WTC11 (cell line): Measurements from ENCODE around the gene CBR1. TPM values are rescaled to one million over a fixed set of nuclear protein-coding genes. Genes with fewer than 3 reads are reported as not detected.

Experiments
- ATAC-seq: fragments of 200-7000 bp; cut with Tn5 transposase; 2 replicates; pipeline ENCODE4 v1.10.0; 2021; ENCODE audit warnings: mild to moderate bottlenecking, moderate library complexity
- CTCF ChIA-PET: fragments of 300-600 bp; sonication (Branson Sonifier 250); formaldehyde crosslinking; loops from one replicate; lab custom pipeline; 2021; ENCODE audit warnings: antibody characterized with exemption; lab: Charles Lee
- POLR2A ChIA-PET: fragments of 350-600 bp; sonication (Branson Sonifier 250); formaldehyde crosslinking; loops from one replicate; lab custom pipeline; 2021; ENCODE audit warnings: antibody characterized with exemption; lab: Charles Lee
- DNase-seq: peaks from one replicate; pipeline ENCODE4 v3.0.0; 2021; ENCODE audit warnings: low spot score
- H3K27ac Mint-ChIP-seq: 2 replicates; pipeline ENCODE4 v1.8.0; 2021; ENCODE audit warnings: mixed read lengths
- H3K27me3 Mint-ChIP-seq: 2 replicates; pipeline ENCODE4 v1.8.0; 2021; ENCODE audit warnings: low read depth, mild to moderate bottlenecking, moderate library complexity, mixed read lengths
- H3K36me3 Mint-ChIP-seq: 2 replicates; pipeline ENCODE4 v1.8.0; 2021; ENCODE audit warnings: mixed read lengths
- H3K4me1 Mint-ChIP-seq: 2 replicates; pipeline ENCODE4 v1.8.0; 2022; ENCODE audit warnings: mixed read lengths
- H3K4me3 Mint-ChIP-seq: 2 replicates; pipeline ENCODE4 v1.8.0; 2021; ENCODE audit warnings: mild to moderate bottlenecking, moderate library complexity, mixed read lengths
- H3K9me3 Mint-ChIP-seq: 2 replicates; pipeline ENCODE4 v1.8.0; 2021; ENCODE audit warnings: mixed read lengths
- ATF1 ChIP-seq: sonication (generic); formaldehyde crosslinking; IDR thresholded peaks from 2 replicates; pipeline ENCODE4 v1.8.1; 2023; ENCODE audit warnings: mild to moderate bottlenecking, moderate library complexity, missing genetic modification reagents
- ESRRA ChIP-seq: sonication (generic); formaldehyde crosslinking; IDR thresholded peaks from 2 replicates; pipeline ENCODE4 v1.8.1; 2022; ENCODE audit warnings: mild to moderate bottlenecking, missing genetic modification reagents, borderline replicate concordance
- NR2C2 ChIP-seq: sonication (generic); formaldehyde crosslinking; IDR thresholded peaks from 2 replicates; pipeline ENCODE4 v1.8.0; 2022; ENCODE audit warnings: mild to moderate bottlenecking, missing genetic modification reagents
- TP53 ChIP-seq: sonication (generic); formaldehyde crosslinking; IDR thresholded peaks from 2 replicates; pipeline ENCODE4 v1.8.1; 2023; ENCODE audit warnings: mild to moderate bottlenecking, missing genetic modification reagents
- ZBTB43 ChIP-seq: sonication (generic); formaldehyde crosslinking; IDR thresholded peaks from 2 replicates; pipeline ENCODE4 v1.8.1; 2023; ENCODE audit warnings: mild to moderate bottlenecking, missing genetic modification reagents
- ZNF219 ChIP-seq: sonication (generic); formaldehyde crosslinking; IDR thresholded peaks from 2 replicates; pipeline ENCODE4 v1.8.0; 2023; ENCODE audit warnings: missing genetic modification reagents, mild to moderate bottlenecking, borderline replicate concordance
- ZNF281 ChIP-seq: sonication (generic); formaldehyde crosslinking; IDR thresholded peaks from 2 replicates; pipeline ENCODE4 v1.8.0; 2023; ENCODE audit warnings: mild to moderate bottlenecking, missing genetic modification reagents
- total RNA-seq: library from RNA; stranded (reverse); gene quantifications from 3 replicates; pipeline ENCODE4 v1.2.3, GENCODE V29; 2021
- TF ChIP-seq, protein P1 (sequence below): fragments of 250-450 bp; sonication (Bioruptor Pico); conservative IDR thresholded peaks from 2 replicates; pipeline ENCODE4 v1.9.0; 2021; ENCODE audit warnings: mild to moderate bottlenecking
- TF ChIP-seq, protein P2 (sequence below): sonication (generic); formaldehyde crosslinking; IDR thresholded peaks from 2 replicates; pipeline ENCODE4 v1.8.0; 2023; ENCODE audit warnings: missing genetic modification reagents, mild to moderate bottlenecking, borderline replicate concordance
- TF ChIP-seq, protein P3 (sequence below): fragments of 250-450 bp; sonication (Bioruptor Pico); IDR thresholded peaks from 2 replicates; pipeline ENCODE4 v1.9.0; 2021; ENCODE audit warnings: mild to moderate bottlenecking, borderline replicate concordance
- TF ChIP-seq, protein P4 (sequence below): sonication (generic); formaldehyde crosslinking; IDR thresholded peaks from 2 replicates; pipeline ENCODE4 v1.8.1; 2023; ENCODE audit warnings: mild to moderate bottlenecking, missing genetic modification reagents, moderate library complexity

Gene CBR1
- total RNA-seq, 1 experiment from 2014 or later: 167 TPM

DNA sequence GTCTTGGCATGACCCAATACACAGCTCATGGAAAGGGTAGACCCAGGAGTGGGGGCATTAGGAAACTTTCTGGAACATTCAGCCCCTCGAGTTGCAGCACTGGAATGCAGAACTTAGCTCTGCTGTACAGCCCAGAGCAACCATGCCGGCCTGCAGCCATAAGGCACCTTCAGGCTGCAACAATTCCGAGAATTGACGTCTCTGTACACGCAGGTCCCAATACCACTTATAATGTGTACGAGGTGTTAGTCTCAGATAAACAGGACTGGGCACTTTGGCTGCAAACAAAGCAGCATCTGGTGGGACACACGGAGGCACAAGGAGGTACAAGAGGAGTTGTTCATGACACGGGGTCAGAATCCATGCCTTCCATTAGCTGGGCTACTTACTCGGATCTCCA lies 7.9 kb downstream of the CBR1 start:
- no peaks in the 10 kb centered on the region; the same call in 1 of the 2 replicates for H3K27me3 Mint-ChIP-seq
- ATAC-seq (no peak), DNase-seq (no peak)
- H3K9me3 Mint-ChIP-seq: 0 out of 2 replicates have a peak, but pooled peaks cover 3% of the 10 kb centered on the region
- H3K36me3 Mint-ChIP-seq: peaks cover 13% of the 10 kb centered on the region
- H3K4me3 Mint-ChIP-seq: no peak overlapping the region
- ChIA-PET POLR2A (no interaction called here), CTCF (interaction anchor here (1.7 kb wide), 1 partner anchor 27 kb away, joined by 5 read pairs; no protein-coding TSS in a partner anchor)
- peaks cover 44% of the 10 kb centered on the region for H3K4me1 Mint-ChIP-seq
- TF ChIP-seq ZBTB43 (CRISPR knock-in tag) (no peak), ESRRA (CRISPR knock-in tag) (no peak), TP53 (CRISPR knock-in tag) (no peak)
- H3K27ac Mint-ChIP-seq: no peak overlapping the region; the same call in 1 of the 2 replicates

GRCh38 chr21:36079010-36079649 lies 9.3 kb downstream of the CBR1 start:
- H3K27me3 Mint-ChIP-seq: no peaks in the 10 kb centered on the region; the same call in 1 of the 2 replicates
- H3K9me3 Mint-ChIP-seq: 0 out of 2 replicates have a peak, but pooled peaks cover 3% of the 10 kb centered on the region
- H3K4me1 Mint-ChIP-seq: peaks cover 31% of the 10 kb centered on the region
- TF ChIP-seq, protein P1, sequence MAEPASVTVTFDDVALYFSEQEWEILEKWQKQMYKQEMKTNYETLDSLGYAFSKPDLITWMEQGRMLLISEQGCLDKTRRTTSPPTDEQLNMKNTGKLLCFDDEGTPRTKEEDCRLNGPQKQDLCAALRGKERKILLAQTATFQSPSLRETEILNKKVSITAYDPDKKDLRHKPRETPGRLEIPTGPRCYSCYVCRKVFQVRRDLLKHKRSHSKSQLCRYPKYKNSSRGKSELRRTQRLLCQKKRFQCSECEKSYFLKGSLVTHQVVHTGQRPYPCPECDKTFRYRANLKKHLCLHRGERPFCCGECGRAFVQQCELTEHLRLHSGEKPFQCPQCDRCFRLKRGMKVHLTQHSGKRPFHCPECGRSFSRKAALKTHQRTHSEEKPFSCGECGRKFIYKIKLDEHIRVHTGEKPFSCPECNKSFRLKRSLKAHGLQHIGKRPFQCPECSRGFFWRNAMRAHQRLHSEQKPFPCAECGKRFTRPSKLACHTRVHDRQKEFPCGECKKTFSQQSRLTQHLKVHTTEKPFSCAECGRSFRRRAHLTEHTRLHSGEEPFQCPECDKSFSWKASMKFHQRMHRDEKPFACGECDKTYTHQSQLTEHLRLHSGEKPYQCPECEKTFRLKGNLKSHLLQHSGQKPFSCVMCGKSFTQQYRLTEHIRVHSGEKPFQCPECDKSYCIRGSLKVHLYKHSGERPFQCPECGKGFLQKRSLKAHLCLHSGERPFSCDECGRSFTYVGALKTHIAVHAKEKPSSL (CRISPR knock-in tag): no peak
- TF ChIP-seq ATF1 (CRISPR knock-in tag) (no peak), ESRRA (CRISPR knock-in tag) (no peak), NR2C2 (no peak), ZBTB43 (CRISPR knock-in tag) (no peak), ZNF219 (no peak), ZNF281 (CRISPR knock-in tag) (no peak)
- TF ChIP-seq, protein P2, sequence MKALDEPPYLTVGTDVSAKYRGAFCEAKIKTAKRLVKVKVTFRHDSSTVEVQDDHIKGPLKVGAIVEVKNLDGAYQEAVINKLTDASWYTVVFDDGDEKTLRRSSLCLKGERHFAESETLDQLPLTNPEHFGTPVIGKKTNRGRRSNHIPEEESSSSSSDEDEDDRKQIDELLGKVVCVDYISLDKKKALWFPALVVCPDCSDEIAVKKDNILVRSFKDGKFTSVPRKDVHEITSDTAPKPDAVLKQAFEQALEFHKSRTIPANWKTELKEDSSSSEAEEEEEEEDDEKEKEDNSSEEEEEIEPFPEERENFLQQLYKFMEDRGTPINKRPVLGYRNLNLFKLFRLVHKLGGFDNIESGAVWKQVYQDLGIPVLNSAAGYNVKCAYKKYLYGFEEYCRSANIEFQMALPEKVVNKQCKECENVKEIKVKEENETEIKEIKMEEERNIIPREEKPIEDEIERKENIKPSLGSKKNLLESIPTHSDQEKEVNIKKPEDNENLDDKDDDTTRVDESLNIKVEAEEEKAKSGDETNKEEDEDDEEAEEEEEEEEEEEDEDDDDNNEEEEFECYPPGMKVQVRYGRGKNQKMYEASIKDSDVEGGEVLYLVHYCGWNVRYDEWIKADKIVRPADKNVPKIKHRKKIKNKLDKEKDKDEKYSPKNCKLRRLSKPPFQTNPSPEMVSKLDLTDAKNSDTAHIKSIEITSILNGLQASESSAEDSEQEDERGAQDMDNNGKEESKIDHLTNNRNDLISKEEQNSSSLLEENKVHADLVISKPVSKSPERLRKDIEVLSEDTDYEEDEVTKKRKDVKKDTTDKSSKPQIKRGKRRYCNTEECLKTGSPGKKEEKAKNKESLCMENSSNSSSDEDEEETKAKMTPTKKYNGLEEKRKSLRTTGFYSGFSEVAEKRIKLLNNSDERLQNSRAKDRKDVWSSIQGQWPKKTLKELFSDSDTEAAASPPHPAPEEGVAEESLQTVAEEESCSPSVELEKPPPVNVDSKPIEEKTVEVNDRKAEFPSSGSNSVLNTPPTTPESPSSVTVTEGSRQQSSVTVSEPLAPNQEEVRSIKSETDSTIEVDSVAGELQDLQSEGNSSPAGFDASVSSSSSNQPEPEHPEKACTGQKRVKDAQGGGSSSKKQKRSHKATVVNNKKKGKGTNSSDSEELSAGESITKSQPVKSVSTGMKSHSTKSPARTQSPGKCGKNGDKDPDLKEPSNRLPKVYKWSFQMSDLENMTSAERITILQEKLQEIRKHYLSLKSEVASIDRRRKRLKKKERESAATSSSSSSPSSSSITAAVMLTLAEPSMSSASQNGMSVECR (CRISPR knock-in tag): no peak
- TF ChIP-seq, protein P3, sequence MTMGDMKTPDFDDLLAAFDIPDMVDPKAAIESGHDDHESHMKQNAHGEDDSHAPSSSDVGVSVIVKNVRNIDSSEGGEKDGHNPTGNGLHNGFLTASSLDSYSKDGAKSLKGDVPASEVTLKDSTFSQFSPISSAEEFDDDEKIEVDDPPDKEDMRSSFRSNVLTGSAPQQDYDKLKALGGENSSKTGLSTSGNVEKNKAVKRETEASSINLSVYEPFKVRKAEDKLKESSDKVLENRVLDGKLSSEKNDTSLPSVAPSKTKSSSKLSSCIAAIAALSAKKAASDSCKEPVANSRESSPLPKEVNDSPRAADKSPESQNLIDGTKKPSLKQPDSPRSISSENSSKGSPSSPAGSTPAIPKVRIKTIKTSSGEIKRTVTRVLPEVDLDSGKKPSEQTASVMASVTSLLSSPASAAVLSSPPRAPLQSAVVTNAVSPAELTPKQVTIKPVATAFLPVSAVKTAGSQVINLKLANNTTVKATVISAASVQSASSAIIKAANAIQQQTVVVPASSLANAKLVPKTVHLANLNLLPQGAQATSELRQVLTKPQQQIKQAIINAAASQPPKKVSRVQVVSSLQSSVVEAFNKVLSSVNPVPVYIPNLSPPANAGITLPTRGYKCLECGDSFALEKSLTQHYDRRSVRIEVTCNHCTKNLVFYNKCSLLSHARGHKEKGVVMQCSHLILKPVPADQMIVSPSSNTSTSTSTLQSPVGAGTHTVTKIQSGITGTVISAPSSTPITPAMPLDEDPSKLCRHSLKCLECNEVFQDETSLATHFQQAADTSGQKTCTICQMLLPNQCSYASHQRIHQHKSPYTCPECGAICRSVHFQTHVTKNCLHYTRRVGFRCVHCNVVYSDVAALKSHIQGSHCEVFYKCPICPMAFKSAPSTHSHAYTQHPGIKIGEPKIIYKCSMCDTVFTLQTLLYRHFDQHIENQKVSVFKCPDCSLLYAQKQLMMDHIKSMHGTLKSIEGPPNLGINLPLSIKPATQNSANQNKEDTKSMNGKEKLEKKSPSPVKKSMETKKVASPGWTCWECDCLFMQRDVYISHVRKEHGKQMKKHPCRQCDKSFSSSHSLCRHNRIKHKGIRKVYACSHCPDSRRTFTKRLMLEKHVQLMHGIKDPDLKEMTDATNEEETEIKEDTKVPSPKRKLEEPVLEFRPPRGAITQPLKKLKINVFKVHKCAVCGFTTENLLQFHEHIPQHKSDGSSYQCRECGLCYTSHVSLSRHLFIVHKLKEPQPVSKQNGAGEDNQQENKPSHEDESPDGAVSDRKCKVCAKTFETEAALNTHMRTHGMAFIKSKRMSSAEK (CRISPR knock-in tag): no peak
- TF ChIP-seq, protein P4, sequence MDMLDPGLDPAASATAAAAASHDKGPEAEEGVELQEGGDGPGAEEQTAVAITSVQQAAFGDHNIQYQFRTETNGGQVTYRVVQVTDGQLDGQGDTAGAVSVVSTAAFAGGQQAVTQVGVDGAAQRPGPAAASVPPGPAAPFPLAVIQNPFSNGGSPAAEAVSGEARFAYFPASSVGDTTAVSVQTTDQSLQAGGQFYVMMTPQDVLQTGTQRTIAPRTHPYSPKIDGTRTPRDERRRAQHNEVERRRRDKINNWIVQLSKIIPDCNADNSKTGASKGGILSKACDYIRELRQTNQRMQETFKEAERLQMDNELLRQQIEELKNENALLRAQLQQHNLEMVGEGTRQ (CRISPR knock-in tag): no peak
- H3K36me3 Mint-ChIP-seq: peaks cover 3% of the 10 kb centered on the region; the same call in 1 of the 2 replicates
- ATAC-seq (no peak), DNase-seq (no peak)
- CTCF ChIA-PET: interaction anchor here (0.6 to 1.4 kb wide), 2 partner anchors 8 to 309 kb away, joined by 3 to 6 read pairs; no protein-coding TSS in a partner anchor
- H3K27ac Mint-ChIP-seq: no peak overlapping the region; the same call in 1 of the 2 replicates
- POLR2A ChIA-PET: no interaction called here
- H3K4me3 Mint-ChIP-seq: no peak overlapping the region
